Astrocyte of the spinal cord (primary cell): ENCODE measurements around the gene POGZ.

Source experiments
- DNase-seq: peaks from one replicate; pipeline ENCODE4 v3.0.0; 2011; ENCODE audit warnings: low read depth, low spot score
- H3K4me3 ChIP-seq: 2 replicates; pipeline ENCODE4 v1.5.1; 2011; ENCODE audit warnings: low read depth, mild to moderate bottlenecking, low read length, moderate library complexity
- in situ Hi-C: cut with HindIII; loops from 2 replicates; pipeline ENCODE4 v1.10.0; 2017; ENCODE audit warnings: low sequenced_read_pairs
- TF ChIP-seq, protein P1 (sequence below): IDR thresholded peaks from 2 replicates; pipeline ENCODE4 v1.5.1; 2012; ENCODE audit warnings: low read depth, mild to moderate bottlenecking, low read length, inconsistent platforms

POGZ gene

DNA sequence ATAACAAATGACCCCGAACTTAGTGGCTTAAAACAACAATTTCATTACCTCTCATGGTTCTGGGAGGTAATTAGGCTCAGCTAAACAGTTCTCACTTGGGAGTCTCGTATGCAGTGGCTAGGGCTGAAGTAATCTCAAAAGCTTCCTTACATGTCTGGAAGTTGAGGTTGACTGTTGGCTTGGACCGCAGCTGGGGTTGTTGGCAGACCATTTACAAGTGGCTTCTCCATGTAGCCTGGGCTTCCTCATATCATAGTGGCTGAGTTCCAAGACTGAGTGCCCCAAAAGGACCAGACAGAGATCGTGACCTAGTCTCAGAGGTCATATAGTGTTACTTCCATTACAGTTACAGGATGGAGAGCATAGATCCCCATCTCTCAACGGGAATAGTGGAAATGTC lies 2.4 kb upstream of the POGZ start:
- DNase-seq = no peak
- H3K4me3 ChIP-seq = no peak overlapping the region
- TF ChIP-seq, protein P1, sequence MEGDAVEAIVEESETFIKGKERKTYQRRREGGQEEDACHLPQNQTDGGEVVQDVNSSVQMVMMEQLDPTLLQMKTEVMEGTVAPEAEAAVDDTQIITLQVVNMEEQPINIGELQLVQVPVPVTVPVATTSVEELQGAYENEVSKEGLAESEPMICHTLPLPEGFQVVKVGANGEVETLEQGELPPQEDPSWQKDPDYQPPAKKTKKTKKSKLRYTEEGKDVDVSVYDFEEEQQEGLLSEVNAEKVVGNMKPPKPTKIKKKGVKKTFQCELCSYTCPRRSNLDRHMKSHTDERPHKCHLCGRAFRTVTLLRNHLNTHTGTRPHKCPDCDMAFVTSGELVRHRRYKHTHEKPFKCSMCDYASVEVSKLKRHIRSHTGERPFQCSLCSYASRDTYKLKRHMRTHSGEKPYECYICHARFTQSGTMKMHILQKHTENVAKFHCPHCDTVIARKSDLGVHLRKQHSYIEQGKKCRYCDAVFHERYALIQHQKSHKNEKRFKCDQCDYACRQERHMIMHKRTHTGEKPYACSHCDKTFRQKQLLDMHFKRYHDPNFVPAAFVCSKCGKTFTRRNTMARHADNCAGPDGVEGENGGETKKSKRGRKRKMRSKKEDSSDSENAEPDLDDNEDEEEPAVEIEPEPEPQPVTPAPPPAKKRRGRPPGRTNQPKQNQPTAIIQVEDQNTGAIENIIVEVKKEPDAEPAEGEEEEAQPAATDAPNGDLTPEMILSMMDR = no peak
- in situ Hi-C loops = no loop called here

- peak overlapping the region; percentile 68 for H3K4me3 ChIP-seq
- in situ Hi-C loops = no loop called here
- DNase-seq = peak; percentile 68
- TF ChIP-seq, protein P1 = no peak
Measured at GRCh38 chr1:151458802-151459330, 428 bp downstream of the POGZ start.

- TF ChIP-seq, protein P1 = no peak
- H3K4me3 ChIP-seq = peak overlapping the region; percentile 84
- DNase-seq = peak; percentile 90
- in situ Hi-C loops = no loop called here
Measured at GRCh38 chr1:151457911-151458801, 1.1 kb downstream of the POGZ start.

- in situ Hi-C loops = no loop called here
- DNase-seq = no peak
Measured at GRCh38 chr1:151455966-151456365, 3.3 kb downstream of the POGZ start.

GRCh38 chr1:151455231-151455630 lies 4.1 kb downstream of the POGZ start:
- no peak overlapping the region for H3K4me3 ChIP-seq
- DNase-seq = no peak
- TF ChIP-seq, protein P1 = no peak
- in situ Hi-C loops = no loop called here

More at GRCh38 chr1:151455966-151456365, 3.3 kb downstream of the POGZ start:
- H3K4me3 ChIP-seq = no peak overlapping the region
- TF ChIP-seq, protein P1 = no peak

DNA sequence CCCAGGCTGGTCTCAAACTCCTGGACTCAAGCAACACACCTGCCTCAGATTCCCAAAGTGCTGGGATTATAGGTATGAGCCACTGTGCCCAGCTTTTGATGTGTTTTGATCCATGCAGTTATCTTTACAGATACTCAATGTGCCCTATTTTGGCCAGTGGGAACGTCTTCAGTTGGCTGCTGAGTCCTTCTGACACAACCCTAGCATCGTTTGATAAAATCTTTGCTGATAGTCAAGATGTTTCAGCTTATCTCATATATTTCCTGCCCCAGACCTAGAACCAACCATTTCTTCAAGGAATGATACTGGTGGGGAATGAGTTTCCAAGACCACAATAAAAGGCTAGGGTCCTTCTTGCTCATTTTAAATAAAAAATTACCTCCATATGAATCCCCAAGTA lies 11.6 kb downstream of the POGZ start:
- in situ Hi-C loops = no loop called here
- no peak for DNase-seq
- TF ChIP-seq, protein P1 = no peak
- no peak overlapping the region for H3K4me3 ChIP-seq
